ENCODE measurements around the gene PROK2.

DNA sequence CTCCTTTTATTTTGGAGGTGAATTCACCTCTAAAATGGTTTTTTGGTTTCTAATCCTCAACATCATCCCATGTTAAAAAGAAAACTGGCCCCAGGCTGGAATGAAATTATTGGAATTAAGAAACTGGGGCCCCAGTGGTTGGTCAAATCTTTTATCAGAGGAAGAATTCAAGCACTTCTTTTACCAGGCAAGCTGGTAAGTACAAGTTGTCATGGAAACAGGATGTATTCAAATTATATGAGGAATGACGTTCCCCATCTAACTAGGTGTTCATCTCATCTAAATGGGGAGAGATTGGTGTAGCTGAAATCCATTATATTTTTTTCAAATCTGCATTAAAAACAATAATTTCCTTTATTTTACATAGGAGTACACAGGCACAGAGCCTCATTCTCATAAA, 50.1 kb downstream of the PROK2 start:
- TF ChIP-seq POLR2A (IDR thresholded peaks at IDR 0.05) = no peak
- TF ChIP-seq, protein P1, sequence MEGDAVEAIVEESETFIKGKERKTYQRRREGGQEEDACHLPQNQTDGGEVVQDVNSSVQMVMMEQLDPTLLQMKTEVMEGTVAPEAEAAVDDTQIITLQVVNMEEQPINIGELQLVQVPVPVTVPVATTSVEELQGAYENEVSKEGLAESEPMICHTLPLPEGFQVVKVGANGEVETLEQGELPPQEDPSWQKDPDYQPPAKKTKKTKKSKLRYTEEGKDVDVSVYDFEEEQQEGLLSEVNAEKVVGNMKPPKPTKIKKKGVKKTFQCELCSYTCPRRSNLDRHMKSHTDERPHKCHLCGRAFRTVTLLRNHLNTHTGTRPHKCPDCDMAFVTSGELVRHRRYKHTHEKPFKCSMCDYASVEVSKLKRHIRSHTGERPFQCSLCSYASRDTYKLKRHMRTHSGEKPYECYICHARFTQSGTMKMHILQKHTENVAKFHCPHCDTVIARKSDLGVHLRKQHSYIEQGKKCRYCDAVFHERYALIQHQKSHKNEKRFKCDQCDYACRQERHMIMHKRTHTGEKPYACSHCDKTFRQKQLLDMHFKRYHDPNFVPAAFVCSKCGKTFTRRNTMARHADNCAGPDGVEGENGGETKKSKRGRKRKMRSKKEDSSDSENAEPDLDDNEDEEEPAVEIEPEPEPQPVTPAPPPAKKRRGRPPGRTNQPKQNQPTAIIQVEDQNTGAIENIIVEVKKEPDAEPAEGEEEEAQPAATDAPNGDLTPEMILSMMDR (IDR thresholded peaks at IDR 0.05) = no peak

Data from stomach (tissue), 4 donors.